Heart left ventricle (tissue), 13 donors: ENCODE data around the gene DOLPP1.

Experiments used
- POLR2A ChIP-seq, 2 donors: fragments of 450-650 bp; IDR thresholded peaks; one replicate each; pipeline ENCODE4 v1.6.1; 2017; ENCODE audit warnings: antibody characterized with exemption in 2 of 2, mild to moderate bottlenecking in 2 of 2, moderate library complexity in 2 of 2
- TF ChIP-seq, protein P1 (sequence below), 12 donors: fragments of 200-600 bp; sonication (generic) in 4 of 12; IDR thresholded peaks; one replicate each; pipeline versions ENCODE4 v1.5.0 to v1.8.0; 2018 to 2022; ENCODE audit warnings: antibody characterized with exemption in 12 of 12, mild to moderate bottlenecking in 5 of 12
- donor health status: ischemic (EF 13 %, LVEDD 7.1; RV severe dilation, severe dysfunction).
- donor health status: DM: no; HTN: yes; CAD: no.
- donor health status: DM: no; HTN: no; CAD: no.
- donor health status: ischemic (EF 25% LVEDD 6.9; RV normal size, moderate dysfunction).
- donor health status: ischemic (EF 25% LVEDD 5.7; RV mildly dilated, moderate dysfunction).
- donor health status: ischemic (EF 35%, LVEDD 5.7; RV mildly dilated, moderate dysfunction).
- donor health status: nonischemic (EF 11% LVEDD 7.7; RV severe dilation, severe dysfunction).
- donor health status: DM: yes; HTN: yes; CAD: no.
- donor health status: PGD.
- donor health status: ischemic (EF 29% LVEDD 5.4; RV normal size, mild dysfunction).
- donor health status: nonischemic (EF 23%, LVEDD 6.1; RV moderate dilation, normal function).

DNA sequence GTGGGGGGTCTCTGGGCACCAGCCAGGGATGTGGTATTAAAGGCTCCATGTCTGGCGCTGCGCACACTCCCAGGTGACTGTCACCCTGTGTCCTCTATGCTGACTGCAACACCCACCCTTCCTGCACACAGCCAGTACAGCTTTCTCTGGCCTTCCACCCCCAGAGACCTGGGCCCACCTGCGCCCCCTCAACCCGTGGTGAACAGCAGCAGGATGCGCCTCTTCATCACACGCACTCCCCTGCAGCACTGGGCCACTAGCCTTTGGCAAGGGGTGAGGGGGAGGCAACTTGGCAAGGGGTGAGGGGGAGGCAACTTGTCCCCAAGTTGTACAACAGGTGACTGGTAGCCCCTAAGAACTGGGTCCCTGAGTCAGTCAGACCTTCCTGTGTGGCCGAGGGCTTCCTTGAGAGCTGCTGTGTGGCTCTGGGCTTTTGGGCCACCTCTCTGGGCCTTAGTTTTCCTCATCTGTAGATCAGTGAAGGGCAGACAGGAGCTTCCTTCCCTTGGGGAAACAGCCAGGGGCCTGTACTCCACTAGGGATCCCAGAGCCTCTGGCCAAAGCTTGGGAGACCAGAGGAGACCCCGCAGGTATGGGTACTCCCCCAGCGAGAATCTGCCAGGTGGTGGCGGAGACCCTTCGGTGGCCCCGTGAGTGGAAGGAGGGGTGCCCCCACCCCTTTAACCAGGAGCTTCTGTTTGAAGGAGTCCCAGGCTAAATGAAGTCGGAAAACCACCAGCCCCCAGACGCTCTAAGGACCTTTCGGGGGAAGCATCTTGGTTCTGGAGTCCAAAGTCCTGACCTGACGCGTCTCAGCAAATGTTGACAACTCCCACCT lies 25.2 kb downstream of the DOLPP1 start:
- TF ChIP-seq, protein P1, sequence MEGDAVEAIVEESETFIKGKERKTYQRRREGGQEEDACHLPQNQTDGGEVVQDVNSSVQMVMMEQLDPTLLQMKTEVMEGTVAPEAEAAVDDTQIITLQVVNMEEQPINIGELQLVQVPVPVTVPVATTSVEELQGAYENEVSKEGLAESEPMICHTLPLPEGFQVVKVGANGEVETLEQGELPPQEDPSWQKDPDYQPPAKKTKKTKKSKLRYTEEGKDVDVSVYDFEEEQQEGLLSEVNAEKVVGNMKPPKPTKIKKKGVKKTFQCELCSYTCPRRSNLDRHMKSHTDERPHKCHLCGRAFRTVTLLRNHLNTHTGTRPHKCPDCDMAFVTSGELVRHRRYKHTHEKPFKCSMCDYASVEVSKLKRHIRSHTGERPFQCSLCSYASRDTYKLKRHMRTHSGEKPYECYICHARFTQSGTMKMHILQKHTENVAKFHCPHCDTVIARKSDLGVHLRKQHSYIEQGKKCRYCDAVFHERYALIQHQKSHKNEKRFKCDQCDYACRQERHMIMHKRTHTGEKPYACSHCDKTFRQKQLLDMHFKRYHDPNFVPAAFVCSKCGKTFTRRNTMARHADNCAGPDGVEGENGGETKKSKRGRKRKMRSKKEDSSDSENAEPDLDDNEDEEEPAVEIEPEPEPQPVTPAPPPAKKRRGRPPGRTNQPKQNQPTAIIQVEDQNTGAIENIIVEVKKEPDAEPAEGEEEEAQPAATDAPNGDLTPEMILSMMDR (IDR thresholded peaks at IDR 0.05), result no peak
- no peak for TF ChIP-seq POLR2A (IDR thresholded peaks at IDR 0.05)
